ENCODE results near the gene OGFOD3.
A peak's percentile ranks its signal among the peaks of the same experiment; 100 is the strongest.

OGFOD3 gene

DNA sequence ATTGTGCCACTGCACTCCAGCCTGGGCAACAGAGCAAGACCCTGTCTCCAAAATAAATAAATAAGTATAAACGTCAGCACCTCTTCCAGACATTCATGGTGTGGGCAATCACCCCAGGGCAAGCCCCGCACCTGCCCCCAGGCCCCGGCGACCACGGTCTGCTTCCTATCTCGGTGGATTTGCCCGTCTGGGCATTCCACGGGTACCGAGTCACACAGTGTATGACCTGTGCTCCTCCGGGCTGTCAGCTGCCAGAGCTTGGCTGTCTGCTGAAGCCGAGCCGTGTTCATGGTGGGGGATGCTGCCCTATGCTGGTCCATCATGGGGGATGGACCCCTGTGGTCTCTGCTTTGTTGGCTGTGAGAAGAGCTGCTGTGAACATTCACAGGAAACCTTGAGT, 16.7 kb upstream of the OGFOD3 start:
- no peak for DNase-seq (ENCODE audit: low read depth in 1 of 2, low spot score in 1 of 2)
- in situ Hi-C loops (cut with HindIII; ENCODE audit: low pct_unique_long_range_greater_than_20kb, low sequenced_read_pairs) = no loop called here
- TF ChIP-seq JUND (IDR thresholded peaks at IDR 0.05; ENCODE audit: low read depth) = no peak

DNA sequence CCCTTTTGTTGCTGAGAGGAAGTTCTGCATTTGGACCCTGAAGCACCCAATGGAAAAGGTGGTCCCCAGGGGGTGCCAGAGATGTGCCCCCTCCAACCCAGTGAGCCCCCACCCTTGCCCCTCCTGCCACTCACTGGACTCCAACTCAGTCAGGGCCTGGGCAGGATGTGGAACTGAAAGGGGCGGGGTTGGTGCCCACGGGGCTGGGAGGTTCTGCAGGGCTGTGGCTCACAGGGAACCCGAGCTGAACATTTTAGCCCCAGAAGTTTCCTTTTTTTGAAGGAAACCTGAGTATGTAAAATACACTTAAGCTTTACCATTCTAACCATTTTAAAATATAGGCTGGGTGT, 15.8 kb upstream of the OGFOD3 start:
- in situ Hi-C loops (cut with HindIII; ENCODE audit: low pct_unique_long_range_greater_than_20kb, low sequenced_read_pairs) = no loop called here
- DNase-seq (ENCODE audit: low read depth in 1 of 2, low spot score in 1 of 2) = no peak
- TF ChIP-seq JUND (IDR thresholded peaks at IDR 0.05; ENCODE audit: low read depth) = no peak

DNA sequence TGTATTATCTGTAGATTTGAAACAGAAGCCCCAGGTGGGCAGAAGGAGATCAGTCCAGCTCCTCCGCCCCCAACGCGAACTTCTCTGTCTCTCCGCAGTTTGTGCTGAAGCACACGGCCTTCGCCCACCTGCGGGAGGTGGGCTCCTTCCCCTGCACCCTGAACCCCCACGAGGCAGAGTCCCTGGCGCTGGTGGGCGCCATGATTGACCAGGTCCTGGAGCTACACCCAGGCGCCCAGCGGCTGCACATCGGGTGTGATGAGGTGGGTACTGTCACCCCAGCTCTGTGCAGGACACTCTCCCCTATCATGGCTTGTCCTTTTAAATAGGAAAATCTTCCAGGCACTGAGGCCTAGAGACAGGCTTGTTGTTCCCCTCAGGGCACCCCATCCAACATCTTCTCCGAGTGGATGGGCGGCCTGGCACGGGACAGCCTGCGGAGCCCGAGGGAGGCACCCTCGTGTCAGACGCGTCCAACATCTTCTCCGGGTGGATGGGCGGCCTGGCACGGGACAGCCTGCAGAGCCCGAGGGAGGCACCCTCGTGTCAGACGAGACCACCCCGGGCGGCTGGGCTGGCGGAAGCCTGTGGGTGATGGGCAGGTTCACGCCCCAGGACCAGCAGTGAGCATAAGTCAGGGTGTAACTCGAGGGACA, 15.3 kb upstream of the OGFOD3 start:
- in situ Hi-C loops (cut with HindIII; ENCODE audit: low pct_unique_long_range_greater_than_20kb, low sequenced_read_pairs) = no loop called here
- TF ChIP-seq JUND (IDR thresholded peaks at IDR 0.05; ENCODE audit: low read depth) = no peak
- DNase-seq (ENCODE audit: low read depth in 1 of 2, low spot score in 1 of 2) = no peak

DNA sequence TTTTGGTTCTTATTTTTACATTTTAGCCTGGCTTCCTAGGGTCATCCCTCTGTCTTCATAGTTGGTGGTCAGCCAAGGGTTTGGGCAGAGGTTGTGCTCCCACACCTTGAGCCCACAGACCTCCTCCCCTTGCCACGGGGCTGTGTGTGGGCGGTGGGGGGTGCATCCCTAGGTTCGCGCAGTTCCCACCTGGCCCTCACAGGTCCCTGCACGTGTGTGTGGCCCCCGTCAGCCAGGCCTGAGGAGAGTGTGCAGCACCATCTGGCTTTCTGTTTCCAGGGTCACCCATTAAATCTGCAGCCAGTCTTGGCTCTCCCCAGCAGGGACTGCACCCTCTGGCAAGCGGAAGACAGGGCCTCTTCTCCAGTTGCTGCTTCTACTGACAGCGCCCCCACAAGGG, 13.6 kb upstream of the OGFOD3 start:
- no peak for DNase-seq (ENCODE audit: low read depth in 1 of 2, low spot score in 1 of 2)
- in situ Hi-C loops (cut with HindIII; ENCODE audit: low pct_unique_long_range_greater_than_20kb, low sequenced_read_pairs) = no loop called here
- TF ChIP-seq JUND (IDR thresholded peaks at IDR 0.05; ENCODE audit: low read depth) = no peak

DNA sequence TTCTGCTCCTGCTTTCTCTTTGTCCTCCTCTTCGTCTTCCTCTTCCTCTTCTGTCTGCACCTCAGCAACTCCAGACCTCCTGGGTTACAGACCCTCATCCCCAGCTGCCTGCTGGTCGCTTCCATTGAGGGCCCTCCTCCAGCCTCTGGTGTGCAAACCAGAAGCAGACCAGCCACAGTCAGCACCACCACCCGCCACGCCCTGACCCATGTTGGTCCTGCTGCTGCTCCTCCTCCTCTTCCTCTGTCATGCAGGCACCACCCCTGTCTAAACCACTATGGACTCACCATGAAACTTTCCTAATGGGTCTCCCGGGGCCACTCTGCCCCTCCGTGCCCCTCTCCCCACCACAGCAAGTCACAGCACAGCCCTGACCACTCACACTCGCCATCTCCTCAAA, 11.4 kb upstream of the OGFOD3 start:
- no peak for DNase-seq (ENCODE audit: low read depth in 1 of 2, low spot score in 1 of 2)
- no peak for TF ChIP-seq JUND (IDR thresholded peaks at IDR 0.05; ENCODE audit: low read depth)
- in situ Hi-C loops (cut with HindIII; ENCODE audit: low pct_unique_long_range_greater_than_20kb, low sequenced_read_pairs) = no loop called here

DNA sequence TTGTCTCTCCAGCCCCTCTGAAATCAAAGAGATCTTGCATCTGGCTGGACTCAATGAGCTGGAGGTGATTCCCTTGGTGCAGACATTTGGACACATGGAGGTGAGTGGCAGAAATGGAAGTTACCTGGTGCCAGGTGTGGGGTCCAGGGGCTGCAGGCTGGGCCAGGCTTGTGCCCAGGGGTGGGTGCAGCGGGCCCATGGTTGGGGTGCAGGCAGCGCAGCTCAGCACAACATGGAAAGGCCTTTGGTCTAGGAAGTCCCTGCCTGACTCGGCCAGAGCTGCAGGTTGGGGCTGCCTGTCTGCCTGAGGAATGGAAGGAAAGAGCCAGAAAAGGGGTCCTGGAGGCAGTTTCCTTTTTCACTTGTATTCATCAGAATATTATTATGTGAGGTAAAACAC, 10.2 kb upstream of the OGFOD3 start:
- in situ Hi-C loops (cut with HindIII; ENCODE audit: low pct_unique_long_range_greater_than_20kb, low sequenced_read_pairs) = no loop called here
- no peak for TF ChIP-seq JUND (IDR thresholded peaks at IDR 0.05; ENCODE audit: low read depth)
- DNase-seq (ENCODE audit: low read depth in 1 of 2, low spot score in 1 of 2) = no peak

DNA sequence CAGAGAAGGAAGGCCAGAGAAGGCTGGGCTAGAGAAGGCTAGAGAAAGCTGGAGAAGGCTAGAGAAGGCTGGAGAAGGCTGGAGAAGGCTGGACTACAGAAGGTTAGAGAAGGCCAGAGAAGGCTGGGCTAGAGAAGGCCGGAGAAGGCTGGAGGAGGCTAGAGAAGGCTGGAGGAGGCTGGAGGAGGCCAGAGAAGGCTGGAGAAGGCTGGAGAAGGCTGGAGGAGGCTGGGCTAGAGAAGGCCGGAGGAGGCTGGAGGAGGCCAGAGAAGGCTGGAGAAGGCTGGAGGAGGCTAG, 6.4 kb upstream of the OGFOD3 start:
- in situ Hi-C loops (cut with HindIII; ENCODE audit: low pct_unique_long_range_greater_than_20kb, low sequenced_read_pairs) = no loop called here
- DNase-seq (ENCODE audit: low read depth in 1 of 2, low spot score in 1 of 2) = no peak
- TF ChIP-seq JUND (IDR thresholded peaks at IDR 0.05; ENCODE audit: low read depth) = no peak

DNA sequence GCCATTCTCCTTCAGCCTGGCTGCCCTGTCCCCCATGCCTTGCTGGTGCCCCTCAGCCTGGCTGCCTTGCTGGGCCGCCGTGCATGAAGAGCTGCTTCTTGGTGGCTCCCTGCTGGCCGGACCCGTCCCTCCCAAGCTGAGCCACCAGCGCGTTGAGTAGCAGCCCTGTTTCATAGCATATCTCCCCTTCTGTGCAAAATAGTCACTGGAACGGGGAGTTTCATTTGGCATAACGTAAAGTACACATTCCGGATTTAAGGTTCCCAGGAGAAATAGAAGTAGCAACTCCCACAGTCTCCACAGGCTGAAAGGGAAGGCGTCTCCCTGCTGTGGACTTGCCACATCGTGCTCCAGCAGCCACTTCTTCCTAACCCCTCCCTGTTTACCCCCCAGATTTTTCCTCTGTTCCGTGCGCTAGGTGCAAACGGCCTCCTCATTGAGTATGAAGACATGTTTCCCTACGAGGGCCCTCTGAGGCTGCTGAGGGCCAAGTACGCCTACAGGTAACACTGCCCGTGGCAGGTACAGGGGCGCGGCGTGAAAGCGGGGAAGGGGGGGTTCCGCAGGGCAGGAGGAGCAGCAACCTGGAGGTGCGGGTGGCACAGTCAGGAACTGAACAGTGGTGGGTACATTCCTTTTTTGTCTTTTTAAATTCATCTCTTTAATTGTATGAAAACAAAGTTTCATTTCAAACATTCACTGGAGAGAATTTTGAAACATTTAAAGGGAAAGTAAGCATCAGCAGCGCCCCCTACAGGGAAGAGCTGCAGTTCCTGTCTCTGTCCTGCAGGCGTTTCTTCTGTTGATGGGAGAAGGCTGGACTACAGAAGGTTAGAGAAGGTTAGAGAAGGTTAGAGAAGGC, 5.8 kb upstream of the OGFOD3 start:
- in situ Hi-C loops (cut with HindIII; ENCODE audit: low pct_unique_long_range_greater_than_20kb, low sequenced_read_pairs) = no loop called here
- TF ChIP-seq JUND (IDR thresholded peaks at IDR 0.05; ENCODE audit: low read depth) = no peak
- peak in 1 of 2 experiments; percentile 80 for DNase-seq (ENCODE audit: low read depth in 1 of 2, low spot score in 1 of 2)

DNA sequence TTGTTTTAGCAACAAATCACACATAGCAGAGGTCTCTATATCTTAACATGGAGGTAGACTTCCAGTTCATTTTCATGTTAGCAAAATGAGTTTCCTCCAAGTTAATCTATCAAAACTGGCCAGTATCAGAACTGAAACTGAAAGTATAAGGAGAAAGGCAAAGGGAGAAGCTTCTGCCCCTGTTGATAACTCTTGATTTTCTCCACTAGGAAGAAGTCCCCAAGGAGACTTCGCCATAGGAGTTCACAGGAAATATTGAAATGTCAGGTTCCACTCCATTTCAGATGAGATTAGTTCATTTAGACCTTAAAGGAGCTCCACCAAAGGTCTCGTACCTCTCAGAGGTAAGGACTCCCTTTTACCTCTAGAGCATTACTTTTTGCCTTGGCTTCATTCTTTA, 1.2 kb upstream of the OGFOD3 start:
- in situ Hi-C loops (cut with HindIII; ENCODE audit: low pct_unique_long_range_greater_than_20kb, low sequenced_read_pairs) = loop anchor here (10.0 kb wide), 1 partner anchor 75 kb away; no protein-coding TSS in a partner anchor
- TF ChIP-seq JUND (IDR thresholded peaks at IDR 0.05; ENCODE audit: low read depth) = no peak
- no peak for DNase-seq (ENCODE audit: low read depth in 1 of 2, low spot score in 1 of 2)

DNA sequence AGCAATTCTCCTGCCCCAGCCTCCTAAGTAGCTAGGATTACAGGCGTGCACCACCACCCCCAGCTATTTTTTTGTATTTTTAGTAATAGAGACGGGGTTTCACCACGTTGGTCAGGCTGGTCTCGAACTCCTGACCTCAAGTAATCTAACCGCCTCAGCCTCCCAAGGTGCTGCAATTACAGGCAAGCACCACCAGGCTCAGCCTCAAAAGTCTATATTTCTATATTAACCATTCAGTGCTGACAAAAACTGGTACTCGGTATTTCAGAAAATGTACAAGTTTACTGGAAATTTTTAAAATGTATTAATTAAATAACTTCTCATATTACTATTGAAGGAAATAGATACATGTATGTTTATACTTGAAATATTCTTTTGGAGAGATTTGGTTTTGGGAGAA, 1.6 kb downstream of the OGFOD3 start:
- TF ChIP-seq JUND (IDR thresholded peaks at IDR 0.05; ENCODE audit: low read depth) = no peak
- no peak for DNase-seq (ENCODE audit: low read depth in 1 of 2, low spot score in 1 of 2)
- in situ Hi-C loops (cut with HindIII; ENCODE audit: low pct_unique_long_range_greater_than_20kb, low sequenced_read_pairs) = loop anchor here (10.0 kb wide), 1 partner anchor 72 kb away; no protein-coding TSS in a partner anchor

DNA sequence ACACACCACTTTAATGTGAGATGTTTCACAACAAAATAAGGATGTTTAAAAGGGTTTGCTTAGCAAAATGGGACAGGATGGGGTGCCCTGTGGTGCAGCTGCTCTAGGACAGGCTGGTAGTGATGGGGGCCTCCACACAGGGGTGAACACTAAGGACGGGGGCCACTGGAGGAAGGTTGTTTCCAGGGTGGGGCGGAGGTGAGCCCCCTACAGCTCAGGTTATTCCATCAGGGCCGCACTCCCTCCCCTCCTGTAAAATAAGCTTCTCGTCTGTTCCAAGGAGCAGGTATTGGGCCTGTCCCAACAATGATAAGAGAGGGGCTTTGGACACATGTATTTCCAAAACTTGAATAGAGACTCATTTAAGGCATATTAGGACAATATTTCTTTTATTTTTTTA, 2.1 kb downstream of the OGFOD3 start:
- in situ Hi-C loops (cut with HindIII; ENCODE audit: low pct_unique_long_range_greater_than_20kb, low sequenced_read_pairs) = loop anchor here (10.0 kb wide), 1 partner anchor 71 kb away; no protein-coding TSS in a partner anchor
- TF ChIP-seq JUND (IDR thresholded peaks at IDR 0.05; ENCODE audit: low read depth) = no peak
- no peak for DNase-seq (ENCODE audit: low read depth in 1 of 2, low spot score in 1 of 2)

DNA sequence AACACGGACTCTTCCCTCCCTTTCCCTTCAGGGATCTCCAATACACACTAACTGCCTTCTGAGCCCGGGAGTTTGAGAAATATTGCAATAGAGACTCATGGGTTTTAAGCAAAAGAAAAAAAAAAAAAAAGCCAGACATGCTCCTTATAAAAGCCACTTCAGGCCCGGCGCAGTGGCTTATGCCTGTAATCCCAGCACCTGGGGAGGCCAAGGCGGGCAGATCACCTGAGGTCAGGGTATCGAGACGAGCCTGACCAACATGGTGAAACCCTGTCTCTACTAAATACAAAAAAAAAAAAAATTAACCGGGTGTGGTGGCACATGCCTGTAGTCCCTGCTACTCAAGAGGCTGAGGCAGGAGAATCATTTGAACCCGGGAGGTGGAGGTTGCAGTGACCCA, 2.6 kb downstream of the OGFOD3 start:
- in situ Hi-C loops (cut with HindIII; ENCODE audit: low pct_unique_long_range_greater_than_20kb, low sequenced_read_pairs) = loop anchor here (10.0 kb wide), 1 partner anchor 71 kb away; no protein-coding TSS in a partner anchor
- TF ChIP-seq JUND (IDR thresholded peaks at IDR 0.05; ENCODE audit: low read depth) = no peak
- DNase-seq (ENCODE audit: low read depth in 1 of 2, low spot score in 1 of 2) = no peak

DNA sequence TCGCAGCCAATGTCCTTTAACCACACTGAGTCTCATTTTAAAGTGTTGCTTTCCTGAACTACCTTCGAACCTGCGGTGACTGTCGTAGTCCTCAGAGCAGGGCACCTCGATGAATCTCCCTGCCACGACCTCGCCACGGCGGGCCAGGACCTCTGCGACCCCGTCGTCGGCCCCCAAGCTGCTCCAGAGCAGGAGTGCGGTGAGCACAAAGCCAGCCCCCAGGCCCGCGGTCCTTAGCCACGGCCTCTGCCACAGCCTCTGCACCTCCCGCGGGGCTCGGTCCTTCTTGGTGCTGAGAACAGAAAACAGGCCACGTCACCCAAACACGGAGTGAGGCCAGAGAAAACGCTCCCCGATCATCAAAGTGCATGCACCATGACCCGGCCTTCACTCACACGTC, 3.0 kb downstream of the OGFOD3 start:
- no peak for TF ChIP-seq JUND (IDR thresholded peaks at IDR 0.05; ENCODE audit: low read depth)
- DNase-seq (ENCODE audit: low read depth in 1 of 2, low spot score in 1 of 2) = no peak
- in situ Hi-C loops (cut with HindIII; ENCODE audit: low pct_unique_long_range_greater_than_20kb, low sequenced_read_pairs) = loop anchor here (10.0 kb wide), 1 partner anchor 71 kb away; no protein-coding TSS in a partner anchor
